HG02798 (cell line): ENCODE data around the gene ITSN1.
"Not testable (repeated sequence)": the region's sequence is repeated elsewhere in the genome, so short reads cannot be mapped to it uniquely, and the experiment has no call there.

Experiments used
- ATAC-seq: cut with Tn5 transposase; IDR thresholded peaks from one replicate; pipeline ENCODE4 v1.9.1; 2021; ENCODE audit warnings: mild to moderate bottlenecking; ENCODE audit not compliant: unreplicated experiment, poor library complexity

Gene ITSN1

DNA sequence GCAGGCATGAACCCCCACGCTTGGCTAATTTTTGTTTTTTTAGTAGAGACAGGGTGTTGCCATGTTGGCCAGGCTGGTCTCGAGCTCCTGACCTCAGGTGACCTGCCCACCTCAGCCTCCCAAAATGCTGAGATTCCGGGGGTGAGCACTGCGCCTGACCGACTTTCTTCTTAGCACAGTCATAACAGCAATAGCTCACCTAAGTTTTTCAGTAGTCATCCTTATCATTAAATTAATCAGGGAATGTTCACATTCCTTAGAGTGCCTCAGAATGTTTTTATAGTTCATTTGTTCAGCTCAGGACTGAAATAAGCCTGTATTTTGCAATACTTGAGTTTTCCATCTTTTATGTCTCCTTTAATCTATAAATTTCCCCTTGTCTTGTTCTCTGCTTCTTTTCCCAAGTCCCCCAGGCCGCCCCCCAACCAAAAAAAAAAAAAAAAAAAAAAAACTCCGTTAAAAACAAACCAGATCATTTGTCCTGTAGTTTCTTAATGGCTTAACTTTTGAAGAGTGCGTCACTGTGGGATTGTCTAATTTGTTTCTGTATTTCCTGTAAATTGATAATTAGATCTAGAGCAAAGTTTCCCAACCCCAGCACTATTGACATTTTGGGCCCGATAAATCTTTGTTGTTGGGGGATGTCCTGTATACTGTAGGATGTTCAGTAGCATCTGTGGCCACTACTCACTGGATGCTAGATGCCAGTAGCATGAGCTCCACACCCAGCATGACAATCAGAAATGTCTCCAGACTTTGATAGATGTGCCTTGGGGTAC lies 120.7 kb downstream of the ITSN1 start:
- ATAC-seq = no peak

DNA sequence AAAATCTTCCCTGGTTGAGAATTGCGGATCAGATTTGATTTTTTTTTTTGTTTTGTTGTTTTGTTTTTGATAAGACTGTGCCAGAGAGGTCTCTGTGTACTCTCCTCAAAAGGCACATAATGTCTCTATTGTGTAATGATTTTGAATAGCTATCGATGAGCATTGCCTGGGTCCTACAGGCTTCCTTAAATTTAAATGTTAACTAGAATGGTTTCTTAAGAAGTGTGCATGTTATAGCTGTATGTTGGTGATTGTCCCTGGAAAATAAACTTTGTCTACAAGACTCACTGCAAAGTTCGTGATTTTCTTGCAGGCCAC lies 121.2 kb downstream of the ITSN1 start:
- no peak for ATAC-seq

DNA sequence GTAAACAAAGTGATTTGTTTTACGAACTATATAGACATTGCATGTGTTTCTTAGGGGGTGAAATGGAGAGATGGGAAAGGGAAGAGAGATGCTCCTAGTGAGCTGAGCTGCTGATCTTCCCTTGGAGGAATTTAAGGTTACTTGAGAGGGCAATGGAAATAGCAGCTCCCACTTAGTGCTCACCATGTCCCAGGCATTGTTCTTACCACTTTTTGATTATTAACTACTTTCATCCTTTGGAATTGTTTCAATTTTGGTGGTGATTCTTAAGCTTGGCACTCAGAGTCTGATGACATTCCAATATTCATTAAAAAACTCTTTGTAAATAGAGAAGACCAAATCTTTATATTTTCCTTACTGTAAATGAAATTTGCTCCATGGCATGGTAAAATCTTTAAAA lies 124.9 kb downstream of the ITSN1 start:
- no peak for ATAC-seq

DNA sequence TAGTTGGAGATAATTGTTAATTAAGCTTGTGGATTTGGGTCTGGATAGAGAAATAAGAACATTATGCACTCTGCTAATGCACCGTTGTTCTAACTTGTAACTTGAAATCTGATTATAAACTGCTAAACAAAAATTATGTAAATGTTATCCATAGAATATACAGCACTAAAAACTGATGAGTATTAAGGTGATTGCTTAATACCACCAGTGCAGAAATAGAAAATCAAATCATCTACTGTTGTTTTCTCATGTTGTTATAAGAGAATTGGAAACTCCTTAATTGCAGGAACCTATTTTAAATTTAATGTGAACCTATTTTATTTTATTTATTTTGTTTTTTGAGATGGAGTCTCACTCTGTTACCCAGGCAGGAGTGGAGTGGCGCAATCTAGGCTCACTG lies 125.7 kb downstream of the ITSN1 start:
- ATAC-seq = no peak

GRCh38 chr21:33769057-33769456 lies 126.8 kb downstream of the ITSN1 start:
- ATAC-seq = no peak

GRCh38 chr21:33770542-33770941 lies 128.2 kb downstream of the ITSN1 start:
- ATAC-seq = no peak

- no peak for ATAC-seq
These were observed 129.7 kb downstream of the ITSN1 start for GRCh38 chr21:33771976-33772375.

- ATAC-seq = no peak
These were observed 132.2 kb downstream of the ITSN1 start for GRCh38 chr21:33774551-33774950.

DNA sequence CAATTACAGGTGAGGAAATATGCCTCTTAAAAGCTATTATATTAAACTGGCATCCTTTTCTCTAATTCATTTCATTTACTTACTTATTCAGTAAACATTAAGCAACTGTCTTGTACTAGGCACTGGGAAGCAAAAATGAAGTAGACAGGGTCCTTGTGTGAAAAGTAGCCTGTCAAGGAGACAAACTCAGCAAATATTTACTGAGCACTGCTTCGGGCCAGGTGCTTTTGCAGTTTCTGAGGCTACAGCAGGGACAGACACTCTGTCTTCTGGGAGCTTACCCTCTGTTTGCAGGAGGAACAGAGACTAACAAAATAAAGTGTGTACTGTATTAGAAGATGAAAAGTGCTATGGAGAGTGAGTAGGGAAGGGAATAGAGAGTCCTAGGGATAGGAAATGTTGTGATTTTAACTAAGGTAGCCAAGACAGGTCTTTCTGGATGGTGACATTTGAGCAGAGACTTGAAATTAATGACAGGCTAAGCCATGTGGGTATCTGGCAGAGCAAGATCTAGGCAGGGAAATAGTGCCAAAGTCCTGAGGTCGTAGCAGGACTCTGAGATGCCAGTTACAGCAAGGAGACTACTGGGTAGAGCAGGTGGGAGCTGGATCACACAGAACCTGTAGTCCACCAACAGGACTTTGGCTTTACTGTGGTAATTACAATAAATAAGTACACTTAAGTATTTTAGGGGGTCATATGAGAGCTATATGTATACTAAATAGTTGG lies 133.0 kb downstream of the ITSN1 start:
- ATAC-seq = no peak

DNA sequence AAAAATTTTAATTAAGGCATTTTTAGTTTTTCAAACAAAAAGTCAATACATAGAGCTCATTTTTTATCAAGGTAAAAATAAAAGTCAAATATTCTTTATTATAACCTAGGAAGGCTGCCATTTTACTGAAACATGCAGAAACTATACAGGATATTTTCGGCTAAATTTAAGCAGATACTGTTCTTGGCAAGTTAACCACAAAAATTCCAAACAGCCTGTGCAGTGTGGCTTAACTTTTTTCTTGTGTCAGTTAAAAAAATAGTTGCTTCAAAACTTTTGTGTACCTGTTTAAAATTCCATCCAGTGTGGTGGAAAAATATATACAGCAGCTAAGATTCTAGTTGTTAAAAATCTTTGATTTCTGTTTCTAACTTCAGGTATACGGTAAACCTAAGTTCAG lies 138.3 kb downstream of the ITSN1 start:
- no peak for ATAC-seq

- ATAC-seq = no peak
These were observed 138.8 kb downstream of the ITSN1 start for GRCh38 chr21:33781121-33781520.

GRCh38 chr21:33783187-33783979 lies 141.1 kb downstream of the ITSN1 start:
- no peak for ATAC-seq

GRCh38 chr21:33787431-33787830 lies 145.1 kb downstream of the ITSN1 start:
- ATAC-seq = no peak

- ATAC-seq = not testable (repeated sequence)
These were observed 146.1 kb downstream of the ITSN1 start for GRCh38 chr21:33788438-33788837.

- no peak for ATAC-seq
These were observed 147.4 kb downstream of the ITSN1 start for GRCh38 chr21:33789697-33790096.

- ATAC-seq = no peak
These were observed 148.8 kb downstream of the ITSN1 start for GRCh38 chr21:33791073-33791472.

DNA sequence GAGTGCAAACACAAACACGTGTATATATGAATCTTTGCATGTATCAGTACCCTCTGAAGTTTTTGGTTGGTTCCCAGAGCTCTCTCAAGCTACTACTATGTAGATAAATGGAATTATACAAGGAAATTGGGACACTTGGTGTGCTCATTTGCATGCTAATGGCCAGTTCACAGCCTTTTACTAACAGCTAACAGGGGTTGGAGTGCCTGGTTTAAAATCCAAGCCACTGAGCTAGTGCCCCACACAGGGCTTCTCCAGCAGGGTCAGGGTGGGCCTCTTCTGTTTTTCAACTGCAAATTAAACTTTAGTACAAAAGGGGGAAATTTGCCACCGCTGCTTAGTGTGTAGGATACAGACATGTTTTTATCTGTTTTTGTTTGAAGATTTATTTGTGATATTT lies 152.3 kb downstream of the ITSN1 start:
- no peak for ATAC-seq

- ATAC-seq = no peak
These were observed 155.3 kb downstream of the ITSN1 start for GRCh38 chr21:33797565-33797964.

DNA sequence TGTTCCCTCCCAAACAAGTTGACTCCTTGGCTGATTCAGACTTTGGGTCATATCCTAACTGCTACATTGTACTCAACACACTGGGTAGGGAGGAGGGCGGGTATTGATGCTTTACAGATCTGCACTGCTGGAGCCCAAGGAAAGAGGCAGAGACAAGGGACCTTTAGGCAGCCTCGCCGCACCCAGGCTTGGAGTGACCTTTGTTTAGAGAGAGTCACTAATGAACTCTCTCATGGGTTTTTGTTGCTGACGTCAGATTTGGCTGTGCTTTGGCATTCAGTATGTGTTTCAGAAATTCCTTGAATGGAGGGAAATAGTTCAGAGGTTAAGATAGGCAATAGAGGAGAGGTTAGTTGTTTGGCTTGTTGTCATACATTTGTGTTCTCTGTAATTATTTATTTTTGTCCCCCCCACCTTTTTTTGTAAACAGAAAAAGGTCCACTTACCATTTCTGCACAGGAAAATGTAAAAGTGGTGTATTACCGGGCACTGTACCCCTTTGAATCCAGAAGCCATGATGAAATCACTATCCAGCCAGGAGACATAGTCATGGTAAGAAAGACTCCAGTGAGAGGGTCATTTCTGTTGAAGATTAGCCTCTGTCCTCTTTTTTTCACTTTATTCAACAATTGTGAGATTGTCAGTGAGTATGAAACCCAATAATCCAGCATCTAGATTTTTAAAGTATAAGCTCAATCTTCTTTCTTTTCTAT lies 157.2 kb downstream of the ITSN1 start:
- no peak for ATAC-seq

DNA sequence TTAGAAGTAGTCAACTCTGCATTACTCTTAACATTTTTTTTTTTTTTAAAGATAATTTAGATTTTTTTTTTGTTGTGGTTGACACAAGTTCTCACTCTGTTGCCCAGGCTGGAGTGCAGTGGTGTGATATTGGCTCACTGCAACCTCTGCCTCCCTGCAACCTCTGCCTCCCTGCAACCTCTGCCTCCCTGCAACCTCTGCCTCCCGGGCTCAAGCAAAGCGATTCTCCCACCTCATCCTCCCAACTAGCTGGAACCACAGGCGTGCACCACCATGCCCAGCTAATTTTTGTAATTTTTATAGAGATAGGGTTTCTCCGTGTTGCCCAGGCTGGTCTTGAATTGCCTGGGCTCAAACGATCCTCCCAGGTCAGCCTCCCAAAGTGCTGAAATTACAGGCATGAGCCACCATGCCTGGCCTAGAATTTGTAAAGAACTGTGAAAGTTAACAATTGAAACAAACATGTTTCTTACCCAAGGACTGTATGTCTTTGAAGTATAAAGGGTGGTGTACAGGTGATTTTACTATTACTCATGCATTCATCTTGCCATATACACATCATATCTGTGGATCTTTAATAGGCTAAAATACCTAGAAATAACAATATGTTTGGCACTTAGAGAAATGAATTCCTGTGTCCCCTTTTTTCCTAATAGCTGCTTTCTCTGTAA lies 158.6 kb downstream of the ITSN1 start:
- ATAC-seq = no peak
